Calu3 (cell line): Measurements from ENCODE around the gene CAD. TPM values are rescaled to one million over a fixed set of nuclear protein-coding genes. Genes with fewer than 3 reads are reported as not detected.

Source experiments
- BruUV-seq: library from RNA; stranded (reverse); fragments of 400-500 nt; replicated peaks from 2 replicates; lab custom pipeline; 2021; lab: Mats Ljungman, UMichigan
- CTCF ChIA-PET: fragments of 300-600 bp; sonication (Branson Sonifier 250); formaldehyde crosslinking; loops from one replicate; lab custom pipeline; 2022; ENCODE audit warnings: antibody characterized with exemption; lab: Charles Lee
- DNase-seq: peaks from one replicate; pipeline ENCODE4 v3.0.0; 2022
- H3K27ac Mint-ChIP-seq: one replicate; pipeline ENCODE4 v1.8.0; 2022; ENCODE audit warnings: mixed read lengths; ENCODE audit not compliant: unreplicated experiment
- H3K27me3 Mint-ChIP-seq: one replicate; pipeline ENCODE4 v1.8.0; 2022; ENCODE audit warnings: mixed read lengths; ENCODE audit not compliant: unreplicated experiment
- H3K36me3 Mint-ChIP-seq: one replicate; pipeline ENCODE4 v1.8.0; 2022; ENCODE audit warnings: mild to moderate bottlenecking, moderate library complexity, mixed read lengths; ENCODE audit not compliant: insufficient read depth, unreplicated experiment
- H3K4me1 Mint-ChIP-seq: one replicate; pipeline ENCODE4 v1.8.0; 2022; ENCODE audit warnings: mild to moderate bottlenecking, low read depth, mixed read lengths; ENCODE audit not compliant: unreplicated experiment
- H3K4me3 Mint-ChIP-seq: one replicate; pipeline ENCODE4 v1.8.0; 2022; ENCODE audit warnings: mild to moderate bottlenecking, low read depth, moderate library complexity, mixed read lengths; ENCODE audit not compliant: unreplicated experiment
- H3K9me3 Mint-ChIP-seq: one replicate; pipeline ENCODE4 v1.8.0; 2022; ENCODE audit warnings: low read depth, mixed read lengths; ENCODE audit not compliant: unreplicated experiment
- CTCF ChIP-seq: fragments of 200-600 bp; IDR thresholded peaks from one replicate; pipeline ENCODE4 v1.8.0; 2022; ENCODE audit warnings: antibody characterized with exemption; ENCODE audit not compliant: unreplicated experiment
- intact Hi-C: fragments of 100-400 bp; cut with micrococcal nuclease; formaldehyde crosslinking; loops from one replicate; pipeline ENCODE4 v1.10.0; 2022; ENCODE audit not compliant: unreplicated experiment
- total RNA-seq: library from RNA; stranded (reverse); gene quantifications from 2 replicates; pipeline ENCODE4 v1.2.3, GENCODE V29; 2022

Gene CAD
- total RNA-seq, 1 experiment from 2014 or later: 68.2 TPM

DNA sequence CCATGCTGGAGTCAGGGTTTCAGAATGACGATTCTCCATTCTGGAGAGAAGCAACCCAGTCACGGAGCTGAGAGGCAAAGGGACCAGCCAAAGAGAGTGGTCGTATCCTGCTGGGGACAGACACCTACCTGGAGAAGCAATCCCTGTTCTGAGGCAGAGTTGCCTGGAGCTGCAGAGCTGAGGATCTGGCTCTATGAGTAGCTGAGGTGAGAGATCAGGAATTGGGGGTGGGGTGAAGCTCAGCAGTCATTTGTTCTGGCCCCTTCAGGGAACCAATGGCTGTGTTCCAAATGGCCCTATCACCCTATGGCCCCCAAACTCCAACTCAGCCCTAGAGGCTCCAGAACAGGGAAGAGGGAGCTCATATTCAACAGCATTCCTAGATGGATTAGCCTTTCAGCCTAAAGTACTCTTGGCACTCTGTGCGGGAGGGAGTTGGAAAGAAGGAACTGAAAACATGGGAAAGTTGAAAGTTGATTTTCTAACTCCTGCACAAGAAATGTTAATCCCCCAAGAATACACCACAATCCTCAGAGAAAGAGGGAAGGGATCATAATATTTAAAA is 8.6 kb upstream of the CAD start:
- Mint-ChIP-seq H3K9me3 (no peaks in the 10 kb centered on the region), H3K27me3 (no peaks in the 10 kb centered on the region), H3K4me1 (peaks cover 4% of the 10 kb centered on the region), H3K36me3 (peaks cover 39% of the 10 kb centered on the region), H3K27ac (no peak overlapping the region), H3K4me3 (no peak overlapping the region)
- intact Hi-C loops: no loop called here
- TF ChIP-seq CTCF: no peak
- no TSS peak for BruUV-seq
- CTCF ChIA-PET: no interaction called here
- no peak for DNase-seq

- Mint-ChIP-seq H3K4me3 (peak overlapping the region; percentile 2), H3K9me3 (no peaks in the 10 kb centered on the region), H3K36me3 (peaks cover 37% of the 10 kb centered on the region), H3K27ac (no peak overlapping the region), H3K27me3 (no peaks in the 10 kb centered on the region), H3K4me1 (peaks cover 9% of the 10 kb centered on the region)
- CTCF ChIA-PET: interaction anchor here (0.7 kb wide), 1 partner anchor 106 kb away, joined by 4 read pairs; no protein-coding TSS in a partner anchor
- no peak for DNase-seq
- BruUV-seq: TSS peak; percentile 28
- TF ChIP-seq CTCF: no peak
- intact Hi-C loops: no loop called here
Measured at GRCh38 chr2:27209621-27210401, 7.4 kb upstream of the CAD start.

GRCh38 chr2:27211241-27211942 is 5.8 kb upstream of the CAD start:
- no peak for DNase-seq
- intact Hi-C loops: no loop called here
- TF ChIP-seq CTCF: no peak
- BruUV-seq: TSS peak; percentile 79
- H3K36me3 Mint-ChIP-seq: peaks cover 46% of the 10 kb centered on the region
- no peaks in the 10 kb centered on the region for H3K9me3 Mint-ChIP-seq
- H3K27me3 Mint-ChIP-seq: no peaks in the 10 kb centered on the region
- CTCF ChIA-PET: interaction anchor here (0.6 kb wide), 1 partner anchor 233 kb away, joined by 4 read pairs; no protein-coding TSS in a partner anchor
- peak overlapping the region; percentile 99 for H3K4me3 Mint-ChIP-seq
- peaks cover 15% of the 10 kb centered on the region for H3K4me1 Mint-ChIP-seq
- peak overlapping the region; percentile 85 for H3K27ac Mint-ChIP-seq

GRCh38 chr2:27211943-27212625 is 5.1 kb upstream of the CAD start, which contains the start of the genes ATRAID and SLC5A6:
ATRAID (plus strand) TSS chr2:27212041; CDS start chr2:27212369, 328 bp downstream.
SLC5A6 (minus strand) TSS chr2:27212268; CDS start chr2:27207650, 4,618 bp downstream.
- no peak for TF ChIP-seq CTCF
- H3K9me3 Mint-ChIP-seq: no peaks in the 10 kb centered on the region
- CTCF ChIA-PET: no interaction called here
- peak within 1 kb of the TSS; percentile 85 for H3K27ac Mint-ChIP-seq
- intact Hi-C loops: no loop called here
- H3K36me3 Mint-ChIP-seq: peaks cover 49% of the 10 kb centered on the region
- H3K27me3 Mint-ChIP-seq: no peaks in the 10 kb centered on the region
- DNase-seq: peak; percentile 93
- H3K4me1 Mint-ChIP-seq: peaks cover 22% of the 10 kb centered on the region
- BruUV-seq: no TSS peak
- H3K4me3 Mint-ChIP-seq: peak within 1 kb of the TSS; percentile 99
